Measurements from ENCODE around the gene PLEKHM3. TPM values are rescaled to one million over a fixed set of nuclear protein-coding genes. Genes with fewer than 3 reads are reported as not detected.

The PLEKHM3 gene
- total RNA-seq, 1 experiment from 2014 or later, result 8.4 TPM

DNA sequence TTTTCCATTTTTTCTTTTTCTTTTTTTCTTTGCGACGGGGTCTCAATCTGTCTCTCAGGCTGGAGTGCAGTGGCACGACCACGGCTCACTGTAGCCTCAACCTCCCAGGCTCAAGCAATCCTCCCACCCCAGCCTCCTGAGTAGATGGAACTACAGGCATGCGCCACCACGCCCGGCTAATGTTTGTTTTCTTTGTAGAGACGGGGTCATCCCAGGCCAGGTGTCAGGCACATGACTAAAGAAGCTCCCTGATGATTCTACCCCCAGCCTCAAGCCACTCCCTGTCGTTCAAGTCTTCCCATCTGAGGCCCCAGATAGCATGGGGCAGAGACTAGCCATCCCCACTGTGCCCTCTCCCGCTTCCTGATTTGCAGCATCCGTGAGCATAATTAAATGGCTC, 245.8 kb downstream of the PLEKHM3 start:
- Histone ChIP-seq H3K9me3 (ENCODE audit: insufficient read depth, low read depth) (no peaks in the 10 kb centered on the region), H3K27ac (no peak overlapping the region), H3K4me2 (no peak overlapping the region), H3K4me1 (replicated peaks; ENCODE audit: insufficient read depth) (no peaks in the 10 kb centered on the region; the same call in 1 of the 2 replicates), H3F3A (ENCODE audit: insufficient read depth, low read depth) (no peaks in the 10 kb centered on the region), H2AFZ (no peak overlapping the region), H3K9me2 (ENCODE audit: insufficient read depth) (no peaks in the 10 kb centered on the region), H3K27me3 (ENCODE audit: insufficient read depth, low read depth) (no peaks in the 10 kb centered on the region), H3K36me3 (ENCODE audit: low read depth) (no peaks in the 10 kb centered on the region), H3K4me3 (no peak overlapping the region), H4K20me1 (ENCODE audit: insufficient read depth) (no peaks in the 10 kb centered on the region), H3K79me2 (ENCODE audit: low read depth) (no peaks in the 10 kb centered on the region)
- BruUV-seq (replicated peaks), result no TSS peak
- CTCF ChIA-PET, result no interaction called here
- TF ChIP-seq EZH2 (IDR thresholded peaks at IDR 0.05; ENCODE audit: low read depth) (no peak), CTCF (conservative IDR thresholded peaks at IDR 0.05) (no peak)
- intact Hi-C loops (cut with micrococcal nuclease; ENCODE audit: unreplicated experiment), result no loop called here
- no peak for DNase-seq
- POLR2A ChIA-PET (ENCODE audit: unreplicated experiment), result no interaction called here

GRCh38 chr2:207778298-207778882, 246.9 kb downstream of the PLEKHM3 start:
- H3K4me1 ChIP-seq (replicated peaks; ENCODE audit: insufficient read depth), result no peaks in the 10 kb centered on the region; the same call in 1 of the 2 replicates

GRCh38 chr2:207777124-207777523, 248.2 kb downstream of the PLEKHM3 start:
- ChIA-PET POLR2A (ENCODE audit: unreplicated experiment) (no interaction called here), CTCF (no interaction called here)
- DNase-seq, result no peak
- Histone ChIP-seq H4K20me1 (ENCODE audit: insufficient read depth) (no peaks in the 10 kb centered on the region), H3K36me3 (ENCODE audit: low read depth) (no peaks in the 10 kb centered on the region), H3F3A (ENCODE audit: insufficient read depth, low read depth) (no peaks in the 10 kb centered on the region), H3K9me2 (ENCODE audit: insufficient read depth) (no peaks in the 10 kb centered on the region), H3K9me3 (ENCODE audit: insufficient read depth, low read depth) (no peaks in the 10 kb centered on the region), H3K4me1 (replicated peaks; ENCODE audit: insufficient read depth) (no peaks in the 10 kb centered on the region; the same call in 1 of the 2 replicates), H3K4me3 (no peak overlapping the region), H3K4me2 (no peak overlapping the region), H3K27me3 (ENCODE audit: insufficient read depth, low read depth) (no peaks in the 10 kb centered on the region), H2AFZ (no peak overlapping the region), H3K27ac (no peak overlapping the region), H3K79me2 (ENCODE audit: low read depth) (no peaks in the 10 kb centered on the region)
- TF ChIP-seq EZH2 (IDR thresholded peaks at IDR 0.05; ENCODE audit: low read depth) (no peak), CTCF (conservative IDR thresholded peaks at IDR 0.05) (no peak)
- intact Hi-C loops (cut with micrococcal nuclease; ENCODE audit: unreplicated experiment), result no loop called here
- BruUV-seq (replicated peaks), result no TSS peak

More at GRCh38 chr2:207778298-207778882, 246.9 kb downstream of the PLEKHM3 start:
- Histone ChIP-seq H3K4me3 (no peak overlapping the region), H3K27ac (no peak overlapping the region), H3K9me2 (ENCODE audit: insufficient read depth) (no peaks in the 10 kb centered on the region), H3F3A (ENCODE audit: insufficient read depth, low read depth) (no peaks in the 10 kb centered on the region), H3K9me3 (ENCODE audit: insufficient read depth, low read depth) (no peaks in the 10 kb centered on the region), H3K36me3 (ENCODE audit: low read depth) (no peaks in the 10 kb centered on the region), H3K27me3 (ENCODE audit: insufficient read depth, low read depth) (no peaks in the 10 kb centered on the region), H3K79me2 (ENCODE audit: low read depth) (no peaks in the 10 kb centered on the region), H2AFZ (no peak overlapping the region), H3K4me2 (no peak overlapping the region), H4K20me1 (ENCODE audit: insufficient read depth) (no peaks in the 10 kb centered on the region)
- intact Hi-C loops (cut with micrococcal nuclease; ENCODE audit: unreplicated experiment), result no loop called here
- POLR2A ChIA-PET (ENCODE audit: unreplicated experiment), result no interaction called here
- TF ChIP-seq EZH2 (IDR thresholded peaks at IDR 0.05; ENCODE audit: low read depth) (no peak), CTCF (conservative IDR thresholded peaks at IDR 0.05) (no peak)
- DNase-seq, result no peak
- CTCF ChIA-PET, result no interaction called here
- BruUV-seq (replicated peaks), result no TSS peak
